Naive thymus-derived CD4-positive, alpha-beta T cell (primary cell): ENCODE results near the gene PWWP2A. TPM values are rescaled to one million over a fixed set of nuclear protein-coding genes. Genes with fewer than 3 reads are reported as not detected.

ENCODE experiments used
- ATAC-seq: fragments of 150-1000 bp; cut with Tn5 transposase; 2 replicates; pipeline ENCODE4 v1.10.0; 2021; ENCODE audit warnings: mild to moderate bottlenecking, moderate library complexity
- CTCF ChIA-PET: fragments of 350-600 bp; sonication (Branson Sonifier 250); formaldehyde crosslinking; loops from one replicate; lab custom pipeline; 2021; ENCODE audit warnings: antibody characterized with exemption; lab: Charles Lee
- POLR2A ChIA-PET: fragments of 350-600 bp; sonication (Branson Sonifier 250); formaldehyde crosslinking; loops from one replicate; lab custom pipeline; 2021; ENCODE audit warnings: antibody characterized with exemption, inconsistent platforms; lab: Charles Lee
- DNase-seq, 9 donors: peaks; one replicate each; pipeline versions ENCODE4 v3.0.0 to v3.0.0-alpha.2; 2020 to 2022; ENCODE audit warnings: mixed read lengths in 1 of 9
- H3K27ac ChIP-seq: one replicate; pipeline ENCODE4 v1.7.0; 2013; ENCODE audit warnings: mild to moderate bottlenecking, low read depth, low read length, moderate library complexity
- H3K27me3 ChIP-seq, 2 donors: one replicate each; pipeline ENCODE4 v1.7.0; 2013; ENCODE audit warnings: low read length in 2 of 2, mild to moderate bottlenecking in 2 of 2, moderate library complexity in 2 of 2; ENCODE audit not compliant: control insufficient read depth in 2 of 2, insufficient read depth in 2 of 2
- H3K36me3 ChIP-seq, 3 experiments: 1 replicate in 2 of 3; 2 replicates in 1 of 3; pipeline ENCODE4 v1.7.0; 2013; ENCODE audit warnings: low read length in 3 of 3, mild to moderate bottlenecking in 3 of 3, moderate library complexity in 1 of 3; ENCODE audit not compliant: insufficient read depth in 3 of 3, control insufficient read depth in 2 of 3
- H3K4me1 ChIP-seq, 2 donors: one replicate each; pipeline ENCODE4 v1.7.0; 2013; ENCODE audit warnings: low read length in 2 of 2, mild to moderate bottlenecking in 2 of 2, moderate library complexity in 1 of 2; ENCODE audit not compliant: control insufficient read depth in 2 of 2, insufficient read depth in 2 of 2
- H3K4me3 ChIP-seq: 2 replicates; pipeline ENCODE4 v1.7.0; 2013; ENCODE audit warnings: mild to moderate bottlenecking, low read length
- H3K9me3 ChIP-seq, 3 experiments: 1 replicate in 2 of 3; 2 replicates in 1 of 3; pipeline ENCODE4 v1.7.0; 2013; ENCODE audit warnings: low read length in 3 of 3; ENCODE audit not compliant: control insufficient read depth in 2 of 3
- H3K27ac Mint-ChIP-seq, 9 donors: one replicate each; pipeline ENCODE4 v1.8.0; 2020 to 2022; ENCODE audit warnings: mixed read lengths in 9 of 9, mild to moderate bottlenecking in 8 of 9, moderate library complexity in 5 of 9, inconsistent platforms in 2 of 9
- H3K27me3 Mint-ChIP-seq, 5 donors: one replicate each; pipeline ENCODE4 v1.8.0; 2021 to 2022; ENCODE audit warnings: mixed read lengths in 5 of 5, mild to moderate bottlenecking in 1 of 5
- H3K36me3 Mint-ChIP-seq, 5 donors: one replicate each; pipeline ENCODE4 v1.8.0; 2020 to 2022; ENCODE audit warnings: mixed read lengths in 5 of 5, mild to moderate bottlenecking in 3 of 5, inconsistent platforms in 1 of 5
- H3K4me1 Mint-ChIP-seq, 7 donors: one replicate each; pipeline ENCODE4 v1.8.0; 2020 to 2022; ENCODE audit warnings: mixed read lengths in 7 of 7, mild to moderate bottlenecking in 3 of 7, inconsistent platforms in 1 of 7
- H3K4me3 Mint-ChIP-seq, 10 donors: one replicate each; pipeline ENCODE4 v1.8.0; 2020 to 2022; ENCODE audit warnings: mild to moderate bottlenecking in 10 of 10, mixed read lengths in 10 of 10, moderate library complexity in 6 of 10, inconsistent platforms in 2 of 10
- H3K9me3 Mint-ChIP-seq, 11 donors: one replicate each; pipeline ENCODE4 v1.8.0; 2020 to 2022; ENCODE audit warnings: mixed read lengths in 11 of 11, mild to moderate bottlenecking in 4 of 11, inconsistent platforms in 1 of 11, moderate library complexity in 1 of 11
- intact Hi-C, 2 donors: fragments of 100-400 bp; cut with micrococcal nuclease; formaldehyde crosslinking; loops; one replicate each; pipeline ENCODE4 v1.15.1; 2023
- polyA plus RNA-seq, 2 donors: library from polyadenylated mRNA; unstranded; fragments of 300-500 nt; fragmentation: Illumina TruSeq; gene quantifications; one replicate each; pipeline ENCODE4 v1.2.3, GENCODE V29; 2021
- total RNA-seq, 6 experiments: library from RNA in 5 of 6; stranded (reverse) in 5 of 6; gene quantifications; 1 replicate in 5 of 6; 2 replicates in 1 of 6; pipeline ENCODE4 v1.2.3 and lab custom pipeline; 2021 to 2026

PWWP2A gene
- total and polyA plus RNA-seq, 7 experiments from 2014 or later: 21.2 to 43.6 (median 28.1) TPM

DNA sequence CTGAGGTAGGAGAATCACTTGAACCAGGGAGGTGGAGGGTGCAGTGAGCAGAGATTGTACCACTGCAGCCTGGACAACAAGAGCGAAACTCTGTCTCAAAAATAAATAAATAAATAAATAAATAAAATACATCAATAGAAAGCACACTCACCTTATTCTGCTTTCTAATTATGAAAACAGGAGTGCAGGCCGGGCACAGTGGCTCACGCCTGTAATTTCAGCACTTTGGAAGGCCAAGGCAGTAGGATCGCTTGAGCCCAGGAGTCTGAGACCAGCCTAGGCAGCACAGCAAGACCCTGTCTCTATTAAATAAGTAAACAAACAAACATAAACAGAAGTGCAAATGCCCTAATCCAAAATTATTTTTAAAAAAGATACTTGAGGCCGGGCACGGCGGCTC is 2.3 kb downstream of the PWWP2A start:
- Mint-ChIP-seq H3K36me3 (peaks cover 4 to 17% (median 13%) of the 10 kb centered on the region in 5 donors), H3K27me3 (no peaks in the 10 kb centered on the region), H3K27ac (peak overlapping the region in 2 of 9 donors; percentile 43 to 78), H3K9me3 (peaks cover 0 to 2% (median 0%) of the 10 kb centered on the region in 11 donors), H3K4me3 (peak overlapping the region in 5 of 10 donors; percentile 41 to 99 (median 57)), H3K4me1 (peaks cover 0 to 36% (median 28%) of the 10 kb centered on the region in 7 donors)
- CTCF ChIA-PET: no interaction called here
- POLR2A ChIA-PET: no interaction called here
- Histone ChIP-seq H3K36me3 (peaks cover 0 to 41% (median 0%) of the 10 kb centered on the region in 3 experiments), H3K27ac (no peak overlapping the region), H3K27me3 (no peaks in the 10 kb centered on the region), H3K4me3 (no peak overlapping the region), H3K4me1 (peaks cover 0 to 5% of the 10 kb centered on the region in 2 donors), H3K9me3 (no peaks in the 10 kb centered on the region)
- no peak for ATAC-seq
- no peak for DNase-seq
- intact Hi-C loops: loop anchor here (1.0 to 5.0 kb wide), 4 partner anchors 95 to 1015 kb away; no protein-coding TSS in a partner anchor

DNA sequence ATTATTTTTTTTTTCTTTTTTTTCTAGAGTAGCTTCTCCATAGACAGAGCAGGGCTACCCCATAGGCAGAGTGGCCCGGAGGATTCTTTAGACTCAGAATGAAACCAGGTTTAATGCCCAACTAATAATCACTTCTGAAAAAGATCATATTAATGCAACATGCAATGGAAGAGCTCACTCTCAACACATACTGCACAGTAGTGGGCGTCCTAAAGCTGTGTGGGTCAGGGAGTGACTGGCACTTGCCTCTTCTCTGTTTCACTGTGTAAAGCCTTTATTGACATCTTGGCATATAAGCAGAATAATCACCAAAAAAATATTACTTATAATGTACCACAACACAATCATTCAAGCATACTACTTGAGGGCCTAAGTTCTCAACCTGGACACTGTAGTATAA is 11.1 kb downstream of the PWWP2A start:
- ChIA-PET CTCF (no interaction called here), POLR2A (interaction anchor here (0.6 to 1.1 kb wide), 3 partner anchors 11 to 95 kb away, joined by 3 to 8 read pairs (median 6); partner anchors contain the start of gene PWWP2A)
- peaks cover 1 to 33% (median 16%) of the 10 kb centered on the region in 5 donors for H3K36me3 Mint-ChIP-seq
- Histone ChIP-seq H3K4me3 (no peak overlapping the region), H3K36me3 (peaks cover 0 to 44% (median 0%) of the 10 kb centered on the region in 3 experiments), H3K27me3 (no peaks in the 10 kb centered on the region), H3K9me3 (no peaks in the 10 kb centered on the region), H3K4me1 (no peaks in the 10 kb centered on the region), H3K27ac (no peak overlapping the region)
- no peak overlapping the region for H3K4me3 Mint-ChIP-seq
- H3K9me3 Mint-ChIP-seq: no peaks in the 10 kb centered on the region
- no peaks in the 10 kb centered on the region for H3K27me3 Mint-ChIP-seq
- H3K27ac Mint-ChIP-seq: no peak overlapping the region
- H3K4me1 Mint-ChIP-seq: peaks cover 0 to 47% (median 35%) of the 10 kb centered on the region in 7 donors
- DNase-seq: no peak
- no peak for ATAC-seq
- intact Hi-C loops: no loop called here

- intact Hi-C loops: no loop called here
- Histone ChIP-seq H3K4me1 (no peaks in the 10 kb centered on the region), H3K9me3 (no peaks in the 10 kb centered on the region), H3K36me3 (peaks cover 0 to 28% (median 0%) of the 10 kb centered on the region in 3 experiments), H3K27ac (no peak overlapping the region), H3K4me3 (no peak overlapping the region), H3K27me3 (no peaks in the 10 kb centered on the region)
- ATAC-seq (peak; percentile 31), DNase-seq (no peak)
- Mint-ChIP-seq H3K27me3 (no peaks in the 10 kb centered on the region), H3K4me1 (peaks cover 0 to 53% (median 39%) of the 10 kb centered on the region in 7 donors), H3K9me3 (no peaks in the 10 kb centered on the region), H3K36me3 (peaks cover 0 to 28% (median 16%) of the 10 kb centered on the region in 5 donors), H3K4me3 (no peak overlapping the region), H3K27ac (peak overlapping the region in 7 of 9 donors; percentile 25 to 63 (median 34))
- CTCF ChIA-PET: interaction anchor here (0.5 to 1.3 kb wide), 3 partner anchors 49 to 1135 kb away, joined by 3 to 7 read pairs (median 3); no protein-coding TSS in a partner anchor
- POLR2A ChIA-PET: interaction anchor here (1.0 kb wide), 1 partner anchor 10 kb away, joined by 5 read pairs; no protein-coding TSS in a partner anchor
Measured at GRCh38 chr5:160105686-160106360, 13.4 kb downstream of the PWWP2A start.

GRCh38 chr5:160097991-160098390 is 21.3 kb downstream of the PWWP2A start:
- Histone ChIP-seq H3K27ac (no peak overlapping the region), H3K4me3 (no peak overlapping the region), H3K4me1 (no peaks in the 10 kb centered on the region), H3K36me3 (peaks cover 0 to 10% (median 8%) of the 10 kb centered on the region in 3 experiments), H3K9me3 (no peaks in the 10 kb centered on the region), H3K27me3 (no peaks in the 10 kb centered on the region)
- Mint-ChIP-seq H3K27ac (no peak overlapping the region), H3K4me1 (peaks cover 4 to 18% (median 11%) of the 10 kb centered on the region in 7 donors), H3K36me3 (peaks cover 7 to 38% (median 26%) of the 10 kb centered on the region in 5 donors), H3K27me3 (no peaks in the 10 kb centered on the region), H3K9me3 (no peaks in the 10 kb centered on the region), H3K4me3 (no peak overlapping the region)
- ATAC-seq (no peak), DNase-seq (no peak)
- ChIA-PET POLR2A (no interaction called here), CTCF (no interaction called here)
- intact Hi-C loops: no loop called here

DNA sequence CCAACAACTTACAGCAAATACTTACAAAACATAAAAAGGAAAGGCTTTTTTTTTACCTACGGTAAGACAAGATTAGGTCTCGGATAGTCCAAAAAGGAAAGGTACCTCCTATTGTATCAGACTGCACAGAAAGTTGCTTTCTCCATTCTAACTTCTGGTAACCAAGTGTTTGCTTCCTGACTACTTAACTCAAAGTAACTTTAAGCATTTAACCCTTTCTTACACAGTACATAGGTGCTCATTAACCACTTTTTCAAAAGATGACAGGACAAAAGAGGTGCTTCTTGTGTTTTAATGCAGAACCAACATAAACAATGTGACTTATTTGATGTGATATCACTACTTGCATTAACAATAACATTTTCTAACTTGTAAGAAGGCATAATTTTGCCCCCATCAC is 23.1 kb downstream of the PWWP2A start:
- Mint-ChIP-seq H3K4me1 (peaks cover 1 to 22% (median 11%) of the 10 kb centered on the region in 7 donors), H3K9me3 (no peaks in the 10 kb centered on the region), H3K27ac (no peak overlapping the region), H3K27me3 (no peaks in the 10 kb centered on the region), H3K4me3 (no peak overlapping the region), H3K36me3 (peaks cover 7 to 47% (median 31%) of the 10 kb centered on the region in 5 donors)
- no peak overlapping the region for H3K27ac ChIP-seq
- POLR2A ChIA-PET: no interaction called here
- no peaks in the 10 kb centered on the region for H3K4me1 ChIP-seq
- DNase-seq: no peak
- peaks cover 6 to 19% (median 12%) of the 10 kb centered on the region in 3 experiments for H3K36me3 ChIP-seq
- CTCF ChIA-PET: no interaction called here
- ATAC-seq: no peak
- no peaks in the 10 kb centered on the region for H3K9me3 ChIP-seq
- intact Hi-C loops: no loop called here
- no peak overlapping the region for H3K4me3 ChIP-seq
- no peaks in the 10 kb centered on the region for H3K27me3 ChIP-seq

GRCh38 chr5:160092960-160093707 is 26.1 kb downstream of the PWWP2A start:
- Histone ChIP-seq H3K4me3 (no peak overlapping the region), H3K27me3 (no peaks in the 10 kb centered on the region), H3K27ac (no peak overlapping the region), H3K9me3 (no peaks in the 10 kb centered on the region), H3K36me3 (peaks cover 6 to 19% (median 6%) of the 10 kb centered on the region in 3 experiments), H3K4me1 (no peaks in the 10 kb centered on the region)
- Mint-ChIP-seq H3K4me1 (peaks cover 3 to 24% (median 11%) of the 10 kb centered on the region in 7 donors), H3K4me3 (peak overlapping the region in 1 of 10 donors; percentile 42), H3K9me3 (no peaks in the 10 kb centered on the region), H3K27ac (peak overlapping the region in 2 of 9 donors; percentile 32 to 73), H3K36me3 (peaks cover 7 to 51% (median 30%) of the 10 kb centered on the region in 5 donors), H3K27me3 (no peaks in the 10 kb centered on the region)
- DNase-seq (no peak), ATAC-seq (no peak)
- ChIA-PET CTCF (interaction anchor here (0.6 kb wide), 1 partner anchor 26 kb away, joined by 7 read pairs; no protein-coding TSS in a partner anchor), POLR2A (no interaction called here)
- intact Hi-C loops: no loop called here
